H7 (cell line): ENCODE results near the gene SYNPR. TPM values are rescaled to one million over a fixed set of nuclear protein-coding genes. Genes with fewer than 3 reads are reported as not detected.

Experiments used
- DNase-seq: peaks from one replicate; pipeline ENCODE4 v3.0.0; 2012
- H3K27me3 ChIP-seq: 2 replicates; pipeline ENCODE4 v1.6.0; 2011; ENCODE audit warnings: mild to moderate bottlenecking, low read length; ENCODE audit not compliant: control insufficient read depth, insufficient read depth
- H3K36me3 ChIP-seq: replicated peaks from 2 replicates; pipeline ENCODE4 v1.5.1; 2011; ENCODE audit warnings: low read length; ENCODE audit not compliant: control insufficient read depth, insufficient read depth
- H3K4me3 ChIP-seq: 2 replicates; pipeline ENCODE4 v1.5.1; 2011; ENCODE audit warnings: low read depth, mild to moderate bottlenecking, control low read depth, low read length, moderate library complexity; ENCODE audit not compliant: insufficient read depth
- total RNA-seq: library from RNA; depleted of rRNA; stranded (reverse); fragments of >200 nt; shearing (Covaris generic); gene quantifications from 2 replicates; pipeline ENCODE4 v1.2.3, GENCODE V29; 2014

The SYNPR gene
- total RNA-seq, 1 experiment from 2014 or later: 0.24 TPM

DNA sequence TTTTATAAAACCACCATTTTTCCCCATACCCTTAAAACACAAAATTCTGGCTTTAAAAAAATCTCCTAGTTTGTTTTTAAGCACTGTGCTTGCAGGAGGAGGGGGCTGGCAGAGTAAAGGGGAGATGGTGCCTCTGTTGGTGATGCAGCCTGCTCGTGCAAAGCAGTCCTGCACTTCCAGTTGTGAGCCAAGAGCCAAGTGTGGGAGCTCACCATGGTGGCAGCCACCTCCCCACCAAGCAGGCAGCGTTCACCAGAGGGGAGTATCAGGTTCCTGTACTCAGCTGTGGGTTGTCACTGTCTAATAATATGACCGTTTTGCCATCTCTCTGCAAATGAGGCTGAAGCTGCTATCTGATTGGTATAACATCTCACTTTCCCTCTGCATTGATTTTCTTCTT lies 164.8 kb downstream of the SYNPR start:
- no peaks in the 10 kb centered on the region for H3K36me3 ChIP-seq
- H3K4me3 ChIP-seq: no peak overlapping the region
- DNase-seq: no peak
- no peaks in the 10 kb centered on the region for H3K27me3 ChIP-seq

DNA sequence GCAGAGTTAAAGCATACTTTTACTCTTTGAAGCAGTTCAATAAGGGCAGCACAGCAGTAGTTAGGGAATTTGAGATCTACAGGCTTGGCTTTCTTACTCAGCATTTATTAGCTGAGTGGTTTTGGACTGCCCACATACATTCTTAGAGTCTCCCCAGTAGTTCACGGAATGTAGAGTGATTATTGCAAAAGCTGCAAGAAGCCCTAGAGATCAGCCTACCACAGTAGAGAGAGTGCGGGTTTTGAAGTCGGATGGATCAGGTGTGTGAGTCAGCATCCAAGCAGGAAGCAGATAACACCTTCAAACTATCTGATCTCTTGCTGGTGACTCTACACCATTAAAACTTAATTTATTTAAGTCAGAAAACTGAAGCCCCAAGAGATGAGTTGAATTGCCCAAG lies 171.9 kb downstream of the SYNPR start:
- Histone ChIP-seq H3K36me3 (no peaks in the 10 kb centered on the region), H3K4me3 (no peak overlapping the region), H3K27me3 (no peaks in the 10 kb centered on the region)
- no peak for DNase-seq

DNA sequence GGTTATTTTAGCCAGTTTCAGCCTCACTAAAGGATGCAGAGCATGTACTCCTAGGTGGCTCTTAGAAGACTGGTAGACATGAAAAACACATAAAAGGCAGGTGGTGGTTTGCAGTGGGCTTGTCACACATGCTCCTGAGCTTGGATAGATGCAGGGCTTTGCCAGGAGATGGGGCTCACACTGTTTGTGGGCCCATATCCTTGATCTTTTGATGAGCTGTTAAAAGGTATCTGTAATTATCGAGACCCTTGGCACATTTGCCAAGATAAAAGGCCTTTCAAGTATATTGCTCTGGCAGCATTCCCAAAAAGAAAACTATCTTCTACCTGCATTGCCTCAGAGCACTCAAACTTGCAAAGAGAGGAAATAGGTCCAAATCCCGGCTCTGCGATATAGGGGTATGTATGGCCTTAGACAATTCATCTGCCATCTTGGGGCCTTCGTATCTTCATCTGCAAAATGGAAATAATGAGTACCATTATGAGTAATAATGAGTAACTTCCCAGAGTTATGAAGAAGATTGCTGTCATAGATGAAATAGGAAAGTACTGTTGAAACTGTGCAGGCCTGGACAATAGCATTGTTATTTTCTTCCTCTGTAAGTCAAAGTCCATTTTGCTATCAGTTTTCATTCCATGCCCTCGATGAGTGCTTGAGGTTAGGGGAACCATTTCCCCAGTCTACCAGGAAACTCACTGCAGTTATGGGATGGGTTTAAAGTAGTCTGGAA lies 172.7 kb downstream of the SYNPR start:
- Histone ChIP-seq H3K4me3 (no peak overlapping the region), H3K27me3 (no peaks in the 10 kb centered on the region), H3K36me3 (no peaks in the 10 kb centered on the region)
- no peak for DNase-seq

DNA sequence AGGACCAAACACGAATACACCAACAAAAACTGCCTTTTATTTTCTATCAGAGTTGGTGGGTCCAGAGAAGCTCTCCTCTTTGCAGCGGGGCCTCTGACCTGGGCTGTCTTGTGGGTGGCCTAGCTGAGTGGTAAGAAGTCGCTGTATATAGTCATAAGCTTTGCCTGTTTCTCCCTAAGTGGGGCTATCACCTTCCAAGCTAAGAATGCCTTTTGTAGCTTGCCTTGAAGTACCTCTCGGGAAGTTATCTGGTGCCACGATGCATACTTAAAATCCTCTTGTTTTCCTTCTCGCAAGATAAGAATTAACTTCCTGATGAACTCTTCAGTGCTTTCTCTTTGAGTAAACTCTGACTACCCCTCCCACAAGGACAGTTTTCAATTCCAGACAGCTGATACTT lies 178.8 kb downstream of the SYNPR start:
- no peak for DNase-seq

GRCh38 chr3:63458405-63458804 lies 180.3 kb downstream of the SYNPR start:
- no peaks in the 10 kb centered on the region for H3K36me3 ChIP-seq
- H3K27me3 ChIP-seq: no peaks in the 10 kb centered on the region; the same call in 1 of the 2 replicates
- DNase-seq: no peak
- H3K4me3 ChIP-seq: no peak overlapping the region

More for the DNA sequence above, 178.8 kb downstream of the SYNPR start:
- no peaks in the 10 kb centered on the region for H3K36me3 ChIP-seq
- H3K27me3 ChIP-seq: no peaks in the 10 kb centered on the region; the same call in 1 of the 2 replicates
- H3K4me3 ChIP-seq: no peak overlapping the region

GRCh38 chr3:63462732-63463131 lies 184.6 kb downstream of the SYNPR start:
- Histone ChIP-seq H3K27me3 (no peaks in the 10 kb centered on the region; the same call in 1 of the 2 replicates), H3K4me3 (no peak overlapping the region), H3K36me3 (no peaks in the 10 kb centered on the region)
- DNase-seq: no peak

DNA sequence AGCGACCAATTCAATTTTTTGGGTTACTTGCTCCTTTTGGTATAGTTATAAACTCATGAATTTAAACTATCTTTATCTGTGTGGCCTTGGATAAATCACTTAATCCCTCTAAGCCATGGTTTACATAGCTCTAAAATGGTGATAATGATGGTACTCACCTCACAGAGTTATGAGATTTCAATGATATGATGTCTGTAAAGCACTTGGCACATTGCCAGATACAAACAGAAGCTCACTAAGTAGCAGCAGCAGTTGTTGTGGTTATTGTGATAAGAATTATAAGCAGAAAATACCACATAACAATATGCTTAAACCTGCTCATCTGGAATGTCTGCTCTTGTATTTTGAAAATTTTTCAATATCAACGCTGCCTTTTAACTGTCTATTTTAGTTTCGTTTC lies 189.3 kb downstream of the SYNPR start:
- Histone ChIP-seq H3K4me3 (no peak overlapping the region), H3K36me3 (no peaks in the 10 kb centered on the region), H3K27me3 (no peaks in the 10 kb centered on the region)
- DNase-seq: no peak

- Histone ChIP-seq H3K4me3 (no peak overlapping the region), H3K27me3 (no peaks in the 10 kb centered on the region), H3K36me3 (no peaks in the 10 kb centered on the region)
- no peak for DNase-seq
Measured at GRCh38 chr3:63470745-63471144, 192.6 kb downstream of the SYNPR start.

GRCh38 chr3:63471781-63472180 lies 193.7 kb downstream of the SYNPR start:
- Histone ChIP-seq H3K27me3 (no peaks in the 10 kb centered on the region), H3K4me3 (no peak overlapping the region), H3K36me3 (no peaks in the 10 kb centered on the region)
- no peak for DNase-seq

DNA sequence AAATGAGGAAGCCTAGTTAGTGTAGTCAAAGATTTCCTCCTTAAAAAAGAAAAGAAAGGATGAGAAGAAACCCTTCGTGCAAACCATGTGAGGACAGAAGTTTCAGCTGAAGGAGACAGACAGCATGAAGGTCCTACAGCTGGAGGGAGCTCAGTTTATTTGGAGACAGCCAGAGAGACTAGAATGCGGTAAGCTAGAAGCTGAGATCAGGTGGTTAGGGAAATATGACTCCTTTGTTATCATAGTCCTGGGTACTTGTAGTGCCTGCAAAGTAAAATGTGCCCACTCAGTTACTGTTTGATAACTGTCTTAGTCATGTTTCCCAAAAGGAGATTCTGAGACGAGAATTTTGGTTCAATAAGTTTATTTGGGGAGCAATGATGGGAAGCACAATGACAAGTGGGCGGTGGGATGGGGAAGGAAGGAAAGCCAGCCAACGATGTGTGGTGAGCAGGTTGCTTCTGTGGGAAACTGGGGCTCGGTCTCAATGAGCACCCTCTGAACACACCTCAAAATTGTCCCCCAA lies 195.6 kb downstream of the SYNPR start:
- DNase-seq: no peak

GRCh38 chr3:63474828-63475518 lies 196.9 kb downstream of the SYNPR start:
- Histone ChIP-seq H3K36me3 (no peaks in the 10 kb centered on the region), H3K4me3 (no peak overlapping the region), H3K27me3 (no peaks in the 10 kb centered on the region)
- no peak for DNase-seq

More for the DNA sequence above, 195.6 kb downstream of the SYNPR start:
- H3K27me3 ChIP-seq: no peaks in the 10 kb centered on the region
- H3K36me3 ChIP-seq: no peaks in the 10 kb centered on the region
- no peak overlapping the region for H3K4me3 ChIP-seq

GRCh38 chr3:63477494-63478129 lies 199.5 kb downstream of the SYNPR start:
- no peak for DNase-seq
- H3K27me3 ChIP-seq: no peaks in the 10 kb centered on the region
- H3K4me3 ChIP-seq: no peak overlapping the region
- H3K36me3 ChIP-seq: no peaks in the 10 kb centered on the region

DNA sequence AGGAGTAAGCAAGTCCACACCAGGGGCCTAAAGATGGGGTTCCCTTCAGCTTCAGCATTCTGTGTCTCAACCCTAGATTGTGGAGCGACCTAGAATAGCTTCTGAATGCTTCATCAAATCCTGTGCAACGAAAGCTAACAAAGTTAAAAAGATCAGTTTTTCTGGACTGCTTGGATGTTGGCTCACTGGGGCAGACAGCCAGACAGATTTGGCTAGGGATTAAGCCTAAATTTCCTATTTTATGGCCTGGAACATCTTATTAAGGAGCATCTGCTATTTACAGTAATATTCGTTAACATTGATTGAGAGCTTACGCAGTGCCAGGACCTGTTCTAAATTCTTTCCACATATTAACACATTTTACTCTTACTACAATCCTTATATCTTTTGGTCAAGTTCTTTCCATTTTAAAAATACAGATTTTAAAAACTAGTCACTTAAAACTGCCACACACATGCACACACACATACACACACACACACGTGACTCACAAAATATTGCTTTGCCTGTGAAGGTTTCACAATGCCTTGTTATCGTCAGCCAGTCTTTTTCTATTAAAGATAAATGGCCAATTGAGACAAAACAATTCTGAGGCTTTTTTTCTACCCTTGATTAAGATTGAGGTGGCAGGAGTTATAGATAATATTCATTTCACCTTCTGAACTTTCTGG lies 201.0 kb downstream of the SYNPR start:
- H3K36me3 ChIP-seq: no peaks in the 10 kb centered on the region
- H3K27me3 ChIP-seq: no peaks in the 10 kb centered on the region
- H3K4me3 ChIP-seq: no peak overlapping the region
- no peak for DNase-seq

- Histone ChIP-seq H3K36me3 (no peaks in the 10 kb centered on the region), H3K27me3 (no peaks in the 10 kb centered on the region), H3K4me3 (no peak overlapping the region)
- no peak for DNase-seq
Measured at GRCh38 chr3:63479661-63480035, 201.5 kb downstream of the SYNPR start.
